NCI-H748 (cell line): ENCODE data around the gene MAP3K20.
"Not testable (repeated sequence)": the region's sequence is repeated elsewhere in the genome, so short reads cannot be mapped to it uniquely, and the experiment has no call there.

Experiments used
- DNase-seq: peaks from one replicate; lab custom pipeline; 2025; ENCODE audit not compliant: unreplicated experiment; lab: John Stamatoyannopoulos, UW

Gene MAP3K20

GRCh38 chr2:173153301-173153885, 77.7 kb downstream of the MAP3K20 start:
- DNase-seq: no peak

GRCh38 chr2:173157676-173158293, 82.1 kb downstream of the MAP3K20 start:
- no peak for DNase-seq

- no peak for DNase-seq
Observed at GRCh38 chr2:173159791-173160463, 84.3 kb downstream of the MAP3K20 start.

- DNase-seq: no peak
Observed at GRCh38 chr2:173160618-173161017, 85.0 kb downstream of the MAP3K20 start.

GRCh38 chr2:173161040-173161439, 85.4 kb downstream of the MAP3K20 start:
- DNase-seq: no peak

- no peak for DNase-seq
Observed at GRCh38 chr2:173161507-173161906, 85.9 kb downstream of the MAP3K20 start.

GRCh38 chr2:173163357-173163756, 87.7 kb downstream of the MAP3K20 start:
- not testable (repeated sequence) for DNase-seq

- DNase-seq: no peak
Observed at GRCh38 chr2:173164396-173164795, 88.8 kb downstream of the MAP3K20 start.

- DNase-seq: no peak
Observed at GRCh38 chr2:173165443-173166238, 90.0 kb downstream of the MAP3K20 start.

- DNase-seq: no peak
Observed at GRCh38 chr2:173171321-173171720, 95.7 kb downstream of the MAP3K20 start.

GRCh38 chr2:173171924-173172643, 96.4 kb downstream of the MAP3K20 start:
- DNase-seq: no peak

GRCh38 chr2:173174339-173174738, 98.7 kb downstream of the MAP3K20 start:
- DNase-seq: not testable (repeated sequence)

GRCh38 chr2:173175222-173175621, 99.6 kb downstream of the MAP3K20 start:
- no peak for DNase-seq

GRCh38 chr2:173181982-173182381, 106.3 kb downstream of the MAP3K20 start:
- no peak for DNase-seq

- no peak for DNase-seq
Observed at GRCh38 chr2:173184031-173185004, 108.7 kb downstream of the MAP3K20 start.

- no peak for DNase-seq
Observed at GRCh38 chr2:173185437-173185836, 109.8 kb downstream of the MAP3K20 start.

- DNase-seq: no peak
Observed at GRCh38 chr2:173187941-173188788, 112.5 kb downstream of the MAP3K20 start.

GRCh38 chr2:173191601-173192000, 116.0 kb downstream of the MAP3K20 start:
- DNase-seq: no peak

- DNase-seq: no peak
Observed at GRCh38 chr2:173192071-173192470, 116.4 kb downstream of the MAP3K20 start.
